OCI-LY3 (cell line): Measurements from ENCODE around the gene TMEM178B.

Source experiments
- H2AFZ ChIP-seq: fragments of 200-600, 300-600 bp; shearing (Covaris generic); 2 replicates; pipeline ENCODE4 v1.6.0; 2014; ENCODE audit warnings: antibody characterized with exemption, low read depth, low read length
- H3K27ac ChIP-seq: fragments of 200-600, 300-600 bp; sonication (generic); 2 replicates; pipeline ENCODE4 v1.5.1; 2014; ENCODE audit warnings: mild to moderate bottlenecking, low read length, moderate library complexity, mixed read lengths
- H3K27me3 ChIP-seq: fragments of 200-600, 300-600 bp; sonication (generic); 2 replicates; pipeline ENCODE4 v1.6.1; 2014; ENCODE audit warnings: low read depth, low read length, mixed read lengths
- H3K36me3 ChIP-seq: fragments of 200-600, 300-600 bp; sonication (generic); replicated peaks from 2 replicates; pipeline ENCODE3; 2014; ENCODE audit warnings: low read depth, low read length, mixed read lengths
- H3K4me1 ChIP-seq: fragments of 300-600, 200-600 bp; sonication (generic); 2 replicates; pipeline ENCODE4 v1.6.1; 2014; ENCODE audit warnings: low read length, mixed read lengths
- H3K4me2 ChIP-seq: fragments of 200-600, 300-600 bp; sonication (generic); 2 replicates; pipeline ENCODE4 v1.6.1; 2014; ENCODE audit warnings: low read length, mixed read lengths
- H3K4me3 ChIP-seq: fragments of 300-600, 200-600 bp; sonication (generic); 2 replicates; pipeline ENCODE4 v1.5.1; 2014; ENCODE audit warnings: antibody characterized with exemption, mild to moderate bottlenecking, low read length, moderate library complexity
- H3K79me2 ChIP-seq: fragments of 300-600, 200-600 bp; shearing (Covaris generic); 2 replicates; pipeline ENCODE4 v1.6.1; 2014; ENCODE audit warnings: mild to moderate bottlenecking, low read length, mixed read lengths
- H3K9ac ChIP-seq: fragments of 300-600, 200-600 bp; shearing (Covaris generic); 2 replicates; pipeline ENCODE4 v1.6.0; 2014; ENCODE audit warnings: mild to moderate bottlenecking, low read length, moderate library complexity
- H3K9me3 ChIP-seq: fragments of 200-600, 300-600 bp; shearing (Covaris generic); 2 replicates; pipeline ENCODE4 v1.6.1; 2014; ENCODE audit warnings: low read length, mixed read lengths; ENCODE audit not compliant: insufficient read depth
- H4K20me1 ChIP-seq: fragments of 200-600, 300-600 bp; sonication (generic); 2 replicates; pipeline ENCODE4 v1.6.1; 2016; ENCODE audit warnings: low read length, mixed read lengths; ENCODE audit not compliant: insufficient read depth
- CTCF ChIP-seq: fragments of 200-600, 300-600 bp; sonication (generic); IDR thresholded peaks from 2 replicates; pipeline ENCODE4 v1.5.1; 2014; ENCODE audit warnings: antibody characterized with exemption, low read length, low read depth
- EZH2phosphoT487 ChIP-seq: fragments of 200-600 bp; shearing (Covaris generic); IDR thresholded peaks from 2 replicates; pipeline ENCODE4 v1.6.1; 2018; ENCODE audit warnings: antibody characterized with exemption, mixed run types, low read depth

TMEM178B gene

GRCh38 chr7:141349804-141350203 is 275.9 kb downstream of the TMEM178B start:
- peaks cover 3% of the 10 kb centered on the region; the same call in 1 of the 2 replicates for H4K20me1 ChIP-seq
- no peak overlapping the region for H3K4me3 ChIP-seq
- no peaks in the 10 kb centered on the region for H3K79me2 ChIP-seq
- TF ChIP-seq EZH2phosphoT487 (no peak), CTCF (no peak)
- no peaks in the 10 kb centered on the region for H3K9me3 ChIP-seq
- no peaks in the 10 kb centered on the region for H3K27me3 ChIP-seq
- no peaks in the 10 kb centered on the region for H3K36me3 ChIP-seq
- no peak overlapping the region for H2AFZ ChIP-seq
- no peak overlapping the region for H3K9ac ChIP-seq
- H3K4me1 ChIP-seq: no peaks in the 10 kb centered on the region
- no peak overlapping the region for H3K4me2 ChIP-seq
- H3K27ac ChIP-seq: no peak overlapping the region

GRCh38 chr7:141351175-141351574 is 277.3 kb downstream of the TMEM178B start:
- Histone ChIP-seq H3K79me2 (no peaks in the 10 kb centered on the region), H3K4me2 (no peak overlapping the region), H2AFZ (no peak overlapping the region), H3K9ac (no peak overlapping the region), H4K20me1 (peaks cover 3% of the 10 kb centered on the region; the same call in 1 of the 2 replicates), H3K4me3 (no peak overlapping the region), H3K4me1 (no peaks in the 10 kb centered on the region), H3K27ac (no peak overlapping the region), H3K27me3 (no peaks in the 10 kb centered on the region), H3K9me3 (no peaks in the 10 kb centered on the region), H3K36me3 (no peaks in the 10 kb centered on the region)
- no peak for TF ChIP-seq CTCF
- no peak for TF ChIP-seq EZH2phosphoT487

GRCh38 chr7:141352955-141353354 is 279.1 kb downstream of the TMEM178B start:
- H3K4me2 ChIP-seq: no peak overlapping the region
- H2AFZ ChIP-seq: no peak overlapping the region
- no peaks in the 10 kb centered on the region for H3K27me3 ChIP-seq
- no peaks in the 10 kb centered on the region for H3K36me3 ChIP-seq
- H3K27ac ChIP-seq: no peak overlapping the region
- no peak overlapping the region for H3K9ac ChIP-seq
- H3K4me3 ChIP-seq: no peak overlapping the region
- H4K20me1 ChIP-seq: peaks cover 3% of the 10 kb centered on the region; the same call in 1 of the 2 replicates
- no peaks in the 10 kb centered on the region for H3K79me2 ChIP-seq
- H3K9me3 ChIP-seq: no peaks in the 10 kb centered on the region
- TF ChIP-seq EZH2phosphoT487 (no peak), CTCF (no peak)
- H3K4me1 ChIP-seq: no peaks in the 10 kb centered on the region

GRCh38 chr7:141354251-141354650 is 280.4 kb downstream of the TMEM178B start:
- Histone ChIP-seq H3K79me2 (no peaks in the 10 kb centered on the region), H3K4me1 (no peaks in the 10 kb centered on the region), H3K9ac (no peak overlapping the region), H3K27ac (no peak overlapping the region), H2AFZ (no peak overlapping the region), H3K36me3 (no peaks in the 10 kb centered on the region), H3K9me3 (no peaks in the 10 kb centered on the region), H3K27me3 (no peaks in the 10 kb centered on the region), H4K20me1 (peaks cover 3% of the 10 kb centered on the region; the same call in 1 of the 2 replicates), H3K4me3 (no peak overlapping the region), H3K4me2 (no peak overlapping the region)
- TF ChIP-seq CTCF (no peak), EZH2phosphoT487 (no peak)
